Measurements from ENCODE around the gene FKBP4.
"Not testable (repeated sequence)": the region's sequence is repeated elsewhere in the genome, so short reads cannot be mapped to it uniquely, and the experiment has no call there.

FKBP4 gene

GRCh38 chr12:2794736-2795289 is at the start of gene FKBP4:
Gene FKBP4 (plus strand): TSS chr12:2794970. CDS start chr12:2795140, 170 bp downstream.
- peak; percentile 93 for DNase-seq

- DNase-seq = no peak
Observed at GRCh38 chr12:2745655-2746054, 49.1 kb upstream of the FKBP4 start.

- no peak for DNase-seq
Observed at GRCh38 chr12:2749580-2749979, 45.2 kb upstream of the FKBP4 start.

- DNase-seq = no peak
Observed at GRCh38 chr12:2750185-2750584, 44.6 kb upstream of the FKBP4 start.

- no peak for DNase-seq
Observed at GRCh38 chr12:2751230-2751629, 43.5 kb upstream of the FKBP4 start.

GRCh38 chr12:2751686-2752085 is 43.1 kb upstream of the FKBP4 start:
- DNase-seq = no peak

GRCh38 chr12:2752676-2753371 is 41.9 kb upstream of the FKBP4 start:
- DNase-seq = peak; percentile 76

GRCh38 chr12:2753536-2753935 is 41.2 kb upstream of the FKBP4 start:
- no peak for DNase-seq

- DNase-seq = no peak
Observed at GRCh38 chr12:2754208-2754607, 40.6 kb upstream of the FKBP4 start.

GRCh38 chr12:2756756-2757155 is 38.0 kb upstream of the FKBP4 start:
- no peak for DNase-seq

GRCh38 chr12:2759733-2760132 is 35.0 kb upstream of the FKBP4 start:
- no peak for DNase-seq

- no peak for DNase-seq
Observed at GRCh38 chr12:2764398-2764797, 30.4 kb upstream of the FKBP4 start.

- no peak for DNase-seq
Observed at GRCh38 chr12:2765052-2765451, 29.7 kb upstream of the FKBP4 start.

GRCh38 chr12:2765608-2766007 is 29.2 kb upstream of the FKBP4 start:
- DNase-seq = no peak

GRCh38 chr12:2768224-2768961 is 26.4 kb upstream of the FKBP4 start:
- DNase-seq = no peak

GRCh38 chr12:2769866-2770533 is 24.8 kb upstream of the FKBP4 start:
- DNase-seq = no peak

GRCh38 chr12:2770544-2770943 is 24.2 kb upstream of the FKBP4 start:
- not testable (repeated sequence) for DNase-seq

- no peak for DNase-seq
Observed at GRCh38 chr12:2772370-2772769, 22.4 kb upstream of the FKBP4 start.

- DNase-seq = no peak
Observed at GRCh38 chr12:2773199-2773875, 21.4 kb upstream of the FKBP4 start.

GRCh38 chr12:2775431-2775830 is 19.3 kb upstream of the FKBP4 start:
- DNase-seq = no peak

- no peak for DNase-seq
Observed at GRCh38 chr12:2776129-2776806, 18.5 kb upstream of the FKBP4 start.

- DNase-seq = no peak
Observed at GRCh38 chr12:2779281-2779680, 15.5 kb upstream of the FKBP4 start.

Measured in CD4-positive, alpha-beta T cell treated with Interleukin-12 subunit alpha and Interleukin-12 subunit beta, for 1 hour (primary cell).